Keratinocyte (primary cell): ENCODE results near the gene DCBLD2. TPM values are rescaled to one million over a fixed set of nuclear protein-coding genes. Genes with fewer than 3 reads are reported as not detected.

Experiments
- DNase-seq: peaks from one replicate; pipeline ENCODE4 v3.0.0-alpha.2; 2011; ENCODE audit warnings: low read depth, missing footprints, low spot score
- FAIRE-seq: peaks from 2 replicates; lab custom pipeline; 2011; peaks lifted over from hg19 to GRCh38; lab: Jason Lieb, UNC
- H2AFZ ChIP-seq: 2 replicates; pipeline ENCODE4 v1.6.0; 2012; ENCODE audit warnings: low read length, control low read depth, inconsistent platforms; ENCODE audit not compliant: control insufficient read depth
- H3K27ac ChIP-seq: 2 replicates; pipeline ENCODE4 v1.5.1; 2011; ENCODE audit warnings: low read length; ENCODE audit not compliant: control insufficient read depth, insufficient read depth
- H3K27me3 ChIP-seq: 3 replicates; pipeline ENCODE4 v1.6.0; 2011; ENCODE audit warnings: low read length; ENCODE audit not compliant: control insufficient read depth, insufficient read depth; ENCODE audit errors: extremely low read depth
- H3K36me3 ChIP-seq, 2 experiments: 2 replicates in 1 of 2; 3 replicates in 1 of 2; pipeline ENCODE4 v1.5.1; 2011; ENCODE audit warnings: low read length in 2 of 2, mild to moderate bottlenecking in 1 of 2; ENCODE audit not compliant: control insufficient read depth in 2 of 2, insufficient read depth in 2 of 2; ENCODE audit errors: extremely low read depth in 1 of 2
- H3K4me1 ChIP-seq: 3 replicates; pipeline ENCODE4 v1.5.1; 2011; ENCODE audit warnings: low read length; ENCODE audit not compliant: control insufficient read depth, insufficient read depth; ENCODE audit errors: extremely low read depth
- H3K4me2 ChIP-seq: 3 replicates; pipeline ENCODE4 v1.6.0; 2011; ENCODE audit warnings: low read depth, low read length; ENCODE audit not compliant: control insufficient read depth, insufficient read depth; ENCODE audit errors: extremely low read depth
- H3K4me3 ChIP-seq, 3 experiments: fragments of 200-600 bp in 1 of 3; sonication (generic) in 1 of 3; 2 replicates in 2 of 3; 3 replicates in 1 of 3; pipeline ENCODE4 v1.5.1; 2011 to 2016; ENCODE audit warnings: low read length in 3 of 3, mild to moderate bottlenecking in 3 of 3, control low read depth in 2 of 3, inconsistent platforms in 1 of 3, low read depth in 1 of 3, mixed read lengths in 1 of 3, mixed run types in 1 of 3, moderate library complexity in 1 of 3; ENCODE audit not compliant: control insufficient read depth in 2 of 3, insufficient read depth in 2 of 3; ENCODE audit errors: extremely low read depth in 1 of 3
- H3K79me2 ChIP-seq: 2 replicates; pipeline ENCODE4 v1.6.0; 2012; ENCODE audit warnings: low read length; ENCODE audit not compliant: control insufficient read depth, insufficient read depth
- H3K9ac ChIP-seq: 3 replicates; pipeline ENCODE4 v1.6.0; 2011; ENCODE audit warnings: low read length; ENCODE audit not compliant: control insufficient read depth, insufficient read depth; ENCODE audit errors: extremely low read depth
- H3K9me1 ChIP-seq: 3 replicates; pipeline ENCODE4 v1.6.0; 2011; ENCODE audit warnings: low read length; ENCODE audit not compliant: control insufficient read depth, insufficient read depth; ENCODE audit errors: extremely low read depth
- H3K9me3 ChIP-seq: 2 replicates; pipeline ENCODE4 v1.5.1; 2012; ENCODE audit warnings: low read depth, low read length; ENCODE audit not compliant: control insufficient read depth
- H4K20me1 ChIP-seq: 3 replicates; pipeline ENCODE4 v1.6.0; 2011; ENCODE audit warnings: low read length; ENCODE audit not compliant: control insufficient read depth, insufficient read depth; ENCODE audit errors: extremely low read depth
- CTCF ChIP-seq, 3 experiments: IDR thresholded peaks in 1 of 3; conservative IDR thresholded peaks in 1 of 3; optimal IDR thresholded peaks in 1 of 3; 2 replicates in 2 of 3; 3 replicates in 1 of 3; pipeline versions ENCODE3 to v1.5.1; 2011; ENCODE audit warnings: low read length in 3 of 3, mild to moderate bottlenecking in 3 of 3, moderate library complexity in 2 of 3, control low read depth in 1 of 3, inconsistent platforms in 1 of 3; ENCODE audit not compliant: insufficient read depth in 2 of 3; ENCODE audit errors: extremely low read depth in 1 of 3
- EZH2 ChIP-seq: IDR thresholded peaks from one replicate; pipeline ENCODE4 v1.6.1; 2012; ENCODE audit warnings: inconsistent platforms, mild to moderate bottlenecking, low read length, moderate library complexity
- dilution Hi-C: fragments of 300-500 bp; cut with MboI; formaldehyde crosslinking; loops from one replicate; pipeline ENCODE4 v1.7.0; 2020; ENCODE audit warnings: low sequenced_read_pairs; ENCODE audit not compliant: extremely low pct_ligation_motif_present
- polyA plus RNA-seq, 5 experiments: library from polyadenylated mRNA; depleted of rRNA in 3 of 5; stranded (reverse) in 3 of 5; stranded (forward) in 1 of 5; unstranded in 1 of 5; fragments of >200 nt; gene quantifications; 1 replicate in 1 of 5; 2 replicates in 3 of 5; 3 replicates in 1 of 5; pipeline versions ENCODE4 v1.2.1 to v1.2.3, GENCODE V29; 2011 to 2012; ENCODE audit warnings: missing spikeins in 2 of 5, low read depth in 1 of 5, low replicate concordance in 1 of 5

DCBLD2 gene
- polyA plus RNA-seq, 1 donor (not counting 4 experiments of a cell fraction or from before 2014, with no cell fraction given): 465 TPM

GRCh38 chr3:98823791-98824190, 77.7 kb downstream of the DCBLD2 start:
- Histone ChIP-seq H3K9me3 (no peaks in the 10 kb centered on the region), H3K4me2 (no peak overlapping the region), H3K4me3 (no peak overlapping the region), H3K9ac (no peak overlapping the region), H4K20me1 (peaks cover 3% of the 10 kb centered on the region), H3K9me1 (no peaks in the 10 kb centered on the region), H3K79me2 (peaks cover 28% of the 10 kb centered on the region), H3K36me3 (peaks cover 17 to 42% of the 10 kb centered on the region in 2 experiments), H2AFZ (no peak overlapping the region), H3K27me3 (no peaks in the 10 kb centered on the region), H3K27ac (no peak overlapping the region), H3K4me1 (peaks cover 5% of the 10 kb centered on the region)
- dilution Hi-C loops: no loop called here
- FAIRE-seq: no peak
- TF ChIP-seq EZH2 (no peak), CTCF (optimal IDR thresholded peaks at IDR 0.05 in 1 of 3, IDR thresholded peaks at IDR 0.05 in 1 of 3, conservative IDR thresholded peaks at IDR 0.05 in 1 of 3; ENCODE audit: extremely low read depth in 1 of 3, insufficient read depth in 2 of 3, low read length in 3 of 3) (no peak)
- no peak for DNase-seq

- dilution Hi-C loops: no loop called here
- Histone ChIP-seq H3K4me2 (no peak overlapping the region), H3K27ac (no peak overlapping the region), H3K9me3 (no peaks in the 10 kb centered on the region), H2AFZ (no peak overlapping the region), H3K9ac (no peak overlapping the region), H3K79me2 (peaks cover 22% of the 10 kb centered on the region), H3K4me1 (no peaks in the 10 kb centered on the region), H3K36me3 (peaks cover 29 to 50% of the 10 kb centered on the region in 2 experiments), H3K4me3 (no peak overlapping the region), H4K20me1 (no peaks in the 10 kb centered on the region), H3K27me3 (no peaks in the 10 kb centered on the region), H3K9me1 (no peaks in the 10 kb centered on the region)
- no peak for TF ChIP-seq CTCF (optimal IDR thresholded peaks at IDR 0.05 in 1 of 3, IDR thresholded peaks at IDR 0.05 in 1 of 3, conservative IDR thresholded peaks at IDR 0.05 in 1 of 3; ENCODE audit: extremely low read depth in 1 of 3, insufficient read depth in 2 of 3, low read length in 3 of 3)
- no peak for TF ChIP-seq EZH2
- FAIRE-seq (peak; percentile 32), DNase-seq (no peak)
These were observed 80.4 kb downstream of the DCBLD2 start for GRCh38 chr3:98821063-98821462.
